VCaP (cell line): ENCODE measurements around the gene SORCS1.

Experiments used
- H3K27ac ChIP-seq: fragments of 450-650 bp; 2 replicates; pipeline ENCODE4 v1.5.1; 2017
- CTCF ChIP-seq: fragments of 450-650 bp; conservative IDR thresholded peaks from 2 replicates; pipeline ENCODE4 v1.5.1; 2017; ENCODE audit warnings: mild to moderate bottlenecking, moderate library complexity

The SORCS1 gene

DNA sequence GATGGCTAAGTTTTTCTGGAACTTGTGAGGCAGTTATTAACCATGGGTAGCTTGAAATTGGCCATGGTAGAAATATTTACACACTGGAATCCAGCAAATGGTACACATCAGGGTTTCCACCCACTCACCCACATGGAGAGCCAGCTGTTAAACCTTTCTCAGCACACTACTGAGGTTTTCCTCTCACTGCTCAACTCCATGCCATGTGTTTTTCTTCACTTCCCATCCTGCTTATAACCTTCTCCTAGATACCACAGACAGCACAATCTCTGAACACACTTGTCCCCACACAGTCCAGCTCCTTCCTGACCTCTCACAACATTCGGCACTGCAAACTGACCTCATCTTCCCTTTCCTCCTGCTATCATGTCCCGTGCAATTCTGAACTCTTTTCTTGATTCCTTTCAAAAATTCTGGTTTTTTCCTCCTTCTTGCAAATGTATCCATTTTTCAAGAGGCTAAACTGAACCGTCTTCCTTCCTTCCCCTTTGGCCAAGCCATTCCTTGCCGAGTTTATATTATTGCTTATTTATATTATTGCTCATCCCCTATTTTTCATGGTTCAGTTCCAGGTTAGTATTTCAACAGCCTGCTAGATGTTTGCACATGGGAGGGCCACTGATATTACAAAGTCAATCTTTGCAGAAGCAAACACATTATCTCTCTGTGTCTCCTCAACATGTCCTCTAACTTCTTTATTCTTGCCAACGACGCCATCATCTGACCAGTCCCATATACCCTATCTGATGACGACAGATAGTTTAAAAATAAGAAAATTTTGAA is 606.4 kb downstream of the SORCS1 start:
- no peak for TF ChIP-seq CTCF
- H3K27ac ChIP-seq, result no peak overlapping the region

DNA sequence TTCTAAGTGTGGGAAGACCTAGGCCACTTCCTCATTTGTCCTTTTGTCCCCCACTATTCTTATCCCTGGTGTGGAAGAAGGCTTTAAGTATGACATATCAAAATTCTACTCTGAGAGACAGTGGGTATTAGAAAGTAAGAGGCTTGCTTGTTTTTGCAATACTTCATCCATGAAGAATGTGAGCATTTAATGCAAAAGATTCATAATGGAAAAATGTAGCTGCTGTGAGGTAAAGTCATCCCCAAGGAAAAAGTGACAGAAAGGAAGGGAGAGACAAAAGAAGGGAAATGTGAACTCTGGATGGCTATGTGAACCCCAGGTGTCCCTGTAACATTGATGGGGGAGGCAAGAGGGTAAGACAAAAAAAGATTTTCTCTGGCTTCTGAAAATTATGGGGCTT is 607.5 kb downstream of the SORCS1 start:
- no peak for TF ChIP-seq CTCF
- H3K27ac ChIP-seq, result no peak overlapping the region

DNA sequence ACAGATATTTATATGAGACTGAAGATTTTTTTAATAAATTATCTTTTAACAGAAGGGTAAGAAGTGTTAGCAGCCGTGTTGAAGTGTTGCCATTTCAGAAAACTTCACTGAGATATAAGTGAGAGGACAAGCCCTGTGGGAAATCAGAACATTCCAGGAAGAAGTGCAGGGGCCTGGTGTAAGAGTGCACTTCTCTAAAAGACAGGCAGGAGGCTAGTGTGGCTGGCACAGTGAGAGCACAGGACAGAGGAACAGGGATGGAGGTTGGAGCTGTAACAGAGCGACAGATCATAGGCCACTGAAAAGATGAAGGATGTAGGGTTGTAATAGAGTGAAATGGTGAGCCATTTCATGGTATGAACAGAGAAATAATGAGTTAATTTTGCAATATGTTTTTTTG is 608.9 kb downstream of the SORCS1 start:
- no peak overlapping the region for H3K27ac ChIP-seq
- no peak for TF ChIP-seq CTCF

- no peak overlapping the region for H3K27ac ChIP-seq
- no peak for TF ChIP-seq CTCF
Measured at GRCh38 chr10:106551501-106552062, 612.9 kb downstream of the SORCS1 start.

DNA sequence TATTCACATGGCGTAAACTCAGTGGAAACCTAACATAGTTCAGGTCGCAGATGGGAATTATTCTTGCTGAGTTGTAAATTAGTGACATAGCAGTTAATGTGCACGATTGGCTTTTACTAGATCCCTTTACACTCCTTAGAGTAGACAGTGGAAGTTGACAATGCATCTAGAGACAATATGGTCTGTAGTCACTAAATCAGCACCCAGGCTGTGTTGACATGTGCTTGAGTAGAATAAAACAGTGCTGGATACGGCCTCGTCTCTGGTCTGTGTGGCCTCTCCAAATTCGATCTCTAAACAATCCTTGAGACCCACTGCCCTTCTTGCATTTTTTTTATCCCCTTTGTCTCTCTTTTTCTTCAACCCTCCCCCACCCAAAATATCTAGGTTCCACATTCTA is 615.7 kb downstream of the SORCS1 start:
- no peak overlapping the region for H3K27ac ChIP-seq
- no peak for TF ChIP-seq CTCF

GRCh38 chr10:106547047-106547635 is 617.4 kb downstream of the SORCS1 start:
- no peak overlapping the region for H3K27ac ChIP-seq
- no peak for TF ChIP-seq CTCF

- TF ChIP-seq CTCF, result no peak
- H3K27ac ChIP-seq, result no peak overlapping the region
Measured at GRCh38 chr10:106542461-106542860, 622.0 kb downstream of the SORCS1 start.
